H9 (cell line): ENCODE measurements around the gene MGLL. TPM values are rescaled to one million over a fixed set of nuclear protein-coding genes. Genes with fewer than 3 reads are reported as not detected.

Experiments
- DNase-seq: peaks from one replicate; pipeline ENCODE4 v3.0.0-alpha.2; 2017
- H2AFZ ChIP-seq: one replicate; pipeline ENCODE4 v1.6.1; 2013; ENCODE audit warnings: mild to moderate bottlenecking, low read length, control low read depth, moderate library complexity
- H2AK5ac ChIP-seq: 2 replicates; pipeline ENCODE4 v1.6.1; 2013; ENCODE audit warnings: low read length, control low read depth, mixed read lengths; ENCODE audit not compliant: insufficient read length
- H2BK120ac ChIP-seq: one replicate; pipeline ENCODE4 v1.6.1; 2013; ENCODE audit warnings: low read depth, mild to moderate bottlenecking, low read length, control low read depth, inconsistent platforms; ENCODE audit not compliant: poor library complexity, severe bottlenecking
- H2BK12ac ChIP-seq: 2 replicates; pipeline ENCODE4 v1.6.1; 2013; ENCODE audit warnings: low read length, control low read depth, mixed read lengths, low read depth; ENCODE audit not compliant: insufficient read length
- H2BK15ac ChIP-seq: 2 replicates; pipeline ENCODE4 v1.6.1; 2013; ENCODE audit warnings: low read depth, low read length, control low read depth
- H2BK20ac ChIP-seq: one replicate; pipeline ENCODE4 v1.6.1; 2013; ENCODE audit warnings: low read depth, mild to moderate bottlenecking, low read length, control low read depth, inconsistent platforms; ENCODE audit not compliant: poor library complexity, severe bottlenecking
- H2BK5ac ChIP-seq: 2 replicates; pipeline ENCODE4 v1.6.1; 2013; ENCODE audit warnings: low read length, control low read depth, mixed read lengths; ENCODE audit not compliant: insufficient read length
- H3K14ac ChIP-seq: 2 replicates; pipeline ENCODE4 v1.6.1; 2013; ENCODE audit warnings: low read length, control low read depth; ENCODE audit not compliant: insufficient read depth
- H3K18ac ChIP-seq: 2 replicates; pipeline ENCODE4 v1.6.1; 2013; ENCODE audit warnings: low read depth, mild to moderate bottlenecking, mixed read lengths, low read length, control low read depth; ENCODE audit not compliant: insufficient read length
- H3K23ac ChIP-seq: 2 replicates; pipeline ENCODE4 v1.6.1; 2013; ENCODE audit warnings: low read length, control low read depth, mixed read lengths, low read depth; ENCODE audit not compliant: insufficient read length
- H3K23me2 ChIP-seq: 2 replicates; pipeline ENCODE4 v1.6.1; 2013; ENCODE audit warnings: low read depth, mild to moderate bottlenecking, mixed read lengths, low read length, control low read depth; ENCODE audit not compliant: insufficient read length, poor library complexity, severe bottlenecking
- H3K27ac ChIP-seq: 2 replicates; pipeline ENCODE4 v1.5.1; 2013; ENCODE audit warnings: low read length, control low read depth, mixed read lengths, low read depth; ENCODE audit not compliant: insufficient read length
- H3K27me3 ChIP-seq: 2 replicates; pipeline ENCODE4 v1.6.1; 2013; ENCODE audit warnings: low read length, control low read depth, inconsistent platforms; ENCODE audit not compliant: insufficient read depth
- H3K4ac ChIP-seq: 2 replicates; pipeline ENCODE4 v1.6.1; 2013; ENCODE audit warnings: low read depth, mild to moderate bottlenecking, control low read depth, inconsistent platforms, low read length, moderate library complexity
- H3K4me1 ChIP-seq: 2 replicates; pipeline ENCODE4 v1.6.1; 2013; ENCODE audit warnings: low read length, control low read depth, inconsistent platforms; ENCODE audit not compliant: insufficient read depth
- H3K4me2 ChIP-seq: 2 replicates; pipeline ENCODE4 v1.6.1; 2013; ENCODE audit warnings: low read length, control low read depth, mixed read lengths; ENCODE audit not compliant: insufficient read length, insufficient read depth
- H3K56ac ChIP-seq: 2 replicates; pipeline ENCODE4 v1.6.1; 2013; ENCODE audit warnings: low read depth, mild to moderate bottlenecking, mixed read lengths, low read length, control low read depth; ENCODE audit not compliant: insufficient read length
- H3K79me1 ChIP-seq: 2 replicates; pipeline ENCODE4 v1.6.1; 2013; ENCODE audit warnings: low read depth, mild to moderate bottlenecking, moderate library complexity, low read length, control low read depth, inconsistent platforms; ENCODE audit not compliant: insufficient read depth, poor library complexity, severe bottlenecking
- H3K79me2 ChIP-seq: 2 replicates; pipeline ENCODE4 v1.6.1; 2013; ENCODE audit warnings: low read length, control low read depth, inconsistent platforms; ENCODE audit not compliant: insufficient read depth
- H3K9ac ChIP-seq: 2 replicates; pipeline ENCODE4 v1.6.1; 2013; ENCODE audit warnings: low read length, control low read depth, mixed read lengths; ENCODE audit not compliant: insufficient read length; ENCODE audit errors: extremely low read depth
- H3K9me3 ChIP-seq: one replicate; pipeline ENCODE4 v1.6.1; 2013; ENCODE audit warnings: low read depth, low read length, inconsistent platforms; ENCODE audit not compliant: control insufficient read depth
- H3T11ph ChIP-seq: one replicate; pipeline ENCODE4 v1.6.1; 2013; ENCODE audit warnings: mild to moderate bottlenecking, low read length, control low read depth, inconsistent platforms
- H4K20me1 ChIP-seq: one replicate; pipeline ENCODE4 v1.6.1; 2013; ENCODE audit not compliant: control insufficient read depth, insufficient read length, insufficient read depth
- H4K5ac ChIP-seq: 2 replicates; pipeline ENCODE4 v1.6.1; 2013; ENCODE audit warnings: low read depth, mild to moderate bottlenecking, mixed read lengths, low read length, control low read depth; ENCODE audit not compliant: insufficient read length
- H4K8ac ChIP-seq: replicated peaks from 2 replicates; pipeline ENCODE4 v1.6.1; 2013; ENCODE audit warnings: low read length, control low read depth, mixed read lengths, low read depth; ENCODE audit not compliant: insufficient read length
- H4K91ac ChIP-seq: 2 replicates; pipeline ENCODE4 v1.6.1; 2013; ENCODE audit warnings: low read depth, mild to moderate bottlenecking, moderate library complexity, mixed read lengths, low read length, control low read depth; ENCODE audit not compliant: insufficient read length
- H3K27ac Mint-ChIP-seq, 3 experiments: 2 replicates in 2 of 3; 3 replicates in 1 of 3; pipeline ENCODE4 v1.8.0; 2020 to 2021; ENCODE audit warnings: mixed read lengths in 3 of 3, mild to moderate bottlenecking in 1 of 3, moderate library complexity in 1 of 3
- H3K27me3 Mint-ChIP-seq: 2 replicates; pipeline ENCODE4 v1.8.0; 2021; ENCODE audit warnings: low read depth, mild to moderate bottlenecking, moderate library complexity, mixed read lengths
- H3K36me3 Mint-ChIP-seq, 3 experiments: 2 replicates in 2 of 3; 3 replicates in 1 of 3; pipeline ENCODE4 v1.8.0; 2020 to 2021; ENCODE audit warnings: low read depth in 3 of 3, mixed read lengths in 3 of 3; ENCODE audit not compliant: insufficient read depth in 1 of 3
- H3K4me1 Mint-ChIP-seq, 2 experiments: 2 replicates each; pipeline ENCODE4 v1.8.0; 2020; ENCODE audit warnings: mixed read lengths in 2 of 2
- H3K4me3 Mint-ChIP-seq, 2 experiments: 2 replicates in 1 of 2; 3 replicates in 1 of 2; pipeline ENCODE4 v1.8.0; 2020 to 2021; ENCODE audit warnings: mild to moderate bottlenecking in 2 of 2, mixed read lengths in 2 of 2, moderate library complexity in 1 of 2
- H3K9me3 Mint-ChIP-seq, 2 experiments: 2 replicates in 1 of 2; 3 replicates in 1 of 2; pipeline ENCODE4 v1.8.0; 2020; ENCODE audit warnings: mild to moderate bottlenecking in 2 of 2, mixed read lengths in 2 of 2, moderate library complexity in 1 of 2
- CTCF ChIP-seq: fragments of 200-600 bp; sonication (generic); conservative IDR thresholded peaks from 3 replicates; pipeline ENCODE4 v1.8.0; 2021; ENCODE audit warnings: antibody characterized with exemption, mild to moderate bottlenecking
- WGBS: extraction: QIAGEN DNeasy Blood & Tissue Kit; methylation state at CpG from one replicate; pipeline ENCODE4 v1.1.7; 2013; ENCODE audit warnings: missing lambda C conversion rate, low lambda C conversion rate, mixed read lengths; ENCODE audit not compliant: insufficient read length; ENCODE audit errors: extremely low coverage; 5-methylcytosine and 5-hydroxymethylcytosine counted together
- total RNA-seq: library from RNA; stranded (reverse); gene quantifications from 2 replicates; pipeline ENCODE4 v1.2.1, GENCODE V29; 2021

MGLL gene
- total RNA-seq, 1 experiment from 2014 or later = 0.11 TPM

- Histone ChIP-seq H4K8ac (no peak overlapping the region), H3K23ac (no peak overlapping the region)
Measured at GRCh38 chr3:127690106-127690505, 132.2 kb downstream of the MGLL start.

More at GRCh38 chr3:127690106-127690505, 132.2 kb downstream of the MGLL start:
- H3K14ac ChIP-seq = no peak overlapping the region
- H4K5ac ChIP-seq = no peak overlapping the region
- H3K4me2 ChIP-seq = no peak overlapping the region
- no peak overlapping the region for H2BK15ac ChIP-seq
- WGBS = no CpG with 5 or more reads among the region's 4 CpGs
- no peak for DNase-seq
- H3T11ph ChIP-seq = no peak overlapping the region
- H2BK120ac ChIP-seq = no peak overlapping the region
- H3K56ac ChIP-seq = no peak overlapping the region
- H3K9me3 ChIP-seq = no peaks in the 10 kb centered on the region
- no peak overlapping the region for H3K18ac ChIP-seq
- H3K79me2 ChIP-seq = no peaks in the 10 kb centered on the region
- no peak overlapping the region for H2AFZ ChIP-seq
- H4K91ac ChIP-seq = no peak overlapping the region
- H2BK5ac ChIP-seq = no peak overlapping the region
- H2BK12ac ChIP-seq = no peak overlapping the region
- H3K23me2 ChIP-seq = no peaks in the 10 kb centered on the region
- H3K4me1 Mint-ChIP-seq = peaks cover 14 to 18% of the 10 kb centered on the region in 2 experiments
- no peak for TF ChIP-seq CTCF
- no peaks in the 10 kb centered on the region for H4K20me1 ChIP-seq
- H3K4ac ChIP-seq = no peak overlapping the region
- H3K27ac Mint-ChIP-seq = peak overlapping the region in 1 of 3 experiments; percentile 62; a peak in 1 of 7 replicates
- no peak overlapping the region for H3K4me3 Mint-ChIP-seq
- no peak overlapping the region for H2AK5ac ChIP-seq
- H3K4me1 ChIP-seq = no peaks in the 10 kb centered on the region; the same call in 1 of the 2 replicates
- H3K9me3 Mint-ChIP-seq = no peaks in the 10 kb centered on the region
- H2BK20ac ChIP-seq = no peak overlapping the region
- H3K27ac ChIP-seq = no peak overlapping the region
- H3K27me3 Mint-ChIP-seq = no peaks in the 10 kb centered on the region
- H3K9ac ChIP-seq = no peak overlapping the region
- H3K79me1 ChIP-seq = no peaks in the 10 kb centered on the region
- no peaks in the 10 kb centered on the region; the same call in 1 of the 2 replicates for H3K27me3 ChIP-seq
- H3K36me3 Mint-ChIP-seq = no peaks in the 10 kb centered on the region
